Nucleus accumbens (tissue), 56 donors: Measurements from ENCODE around the gene OR2T6.
"Not testable (repeated sequence)": the region's sequence is repeated elsewhere in the genome, so short reads cannot be mapped to it uniquely, and the experiment has no call there.

ENCODE experiments used
- DNase-seq, 56 donors: peaks; one replicate each; lab custom pipeline; 2025; lab: John Stamatoyannopoulos, UW

The OR2T6 gene

GRCh38 chr1:248432201-248432600, 56.7 kb downstream of the OR2T6 start:
- not testable (repeated sequence) for DNase-seq

GRCh38 chr1:248433811-248434415, 58.4 kb downstream of the OR2T6 start:
- not testable (repeated sequence) for DNase-seq

- not testable (repeated sequence) for DNase-seq
These were observed 59.4 kb downstream of the OR2T6 start for GRCh38 chr1:248434913-248435312.

GRCh38 chr1:248436303-248436702, 60.8 kb downstream of the OR2T6 start:
- not testable (repeated sequence) for DNase-seq

- not testable (repeated sequence) for DNase-seq
These were observed 63.1 kb downstream of the OR2T6 start for GRCh38 chr1:248438668-248439067.

- not testable (repeated sequence) for DNase-seq
These were observed 63.7 kb downstream of the OR2T6 start for GRCh38 chr1:248439283-248439682.
